Testis (tissue), 3 donors: ENCODE measurements around the gene KATNB1. TPM values are rescaled to one million over a fixed set of nuclear protein-coding genes. Genes with fewer than 3 reads are reported as not detected.

Experiments
- DNase-seq: peaks from one replicate; pipeline ENCODE4 v3.0.0-alpha.2; 2019
- H3K27ac ChIP-seq, 2 donors: fragments of 200-600 bp; sonication (generic); one replicate each; pipeline ENCODE4 v1.5.1; 2019
- H3K27me3 ChIP-seq: fragments of 200-600 bp; sonication (generic); one replicate; pipeline ENCODE4 v1.5.1; 2019
- H3K36me3 ChIP-seq: fragments of 200-600 bp; sonication (generic); one replicate; pipeline ENCODE4 v1.5.1; 2017; ENCODE audit warnings: low read depth; ENCODE audit errors: missing control alignments
- H3K4me1 ChIP-seq: fragments of 200-600 bp; sonication (generic); one replicate; pipeline ENCODE4 v1.5.1; 2019
- H3K4me3 ChIP-seq, 2 donors: fragments of 200-600 bp; sonication (generic); one replicate each; pipeline ENCODE4 v1.5.1; 2017 to 2019
- H3K9me3 ChIP-seq: fragments of 200-600 bp; sonication (generic); one replicate; pipeline ENCODE4 v1.5.1; 2017
- CTCF ChIP-seq, 3 experiments: fragments of 450-650 bp in 2 of 3; fragments of 200-600 bp in 1 of 3; sonication (generic) in 1 of 3; IDR thresholded peaks; one replicate each; pipeline ENCODE4 v1.5.1; 2016 to 2019; ENCODE audit warnings: antibody characterized with exemption in 3 of 3, mild to moderate bottlenecking in 2 of 3, moderate library complexity in 1 of 3
- POLR2A ChIP-seq: fragments of 450-650 bp; IDR thresholded peaks from one replicate; pipeline ENCODE4 v1.6.1; 2017; ENCODE audit warnings: antibody characterized with exemption, mild to moderate bottlenecking, moderate library complexity
- WGBS, 2 donors: methylation state at CpG; one replicate each; pipeline ENCODE4 v1.1.5; 2018; 5-methylcytosine and 5-hydroxymethylcytosine counted together
- intact Hi-C: fragments of 100-400 bp; cut with DNase I; formaldehyde crosslinking; loops from one replicate; pipeline ENCODE4 v1.15.1; 2023; ENCODE audit warnings: low total_unique reads
- polyA plus RNA-seq: library from polyadenylated mRNA; stranded (reverse); fragments of 350-450 nt; fragmentation: Illumina TruSeq; extraction: RNeasy Lipid Tissue Mini Kit (QIAGEN cat#74804); gene quantifications from one replicate; pipeline ENCODE4 v1.2.3, GENCODE V29; 2014; ENCODE audit warnings: low read depth, low replicate concordance; ENCODE audit not compliant: insufficient read depth
- total RNA-seq, 2 donors: library from RNA; depleted of rRNA; stranded (reverse); fragments of >200 nt; gene quantifications; one replicate each; pipeline ENCODE4 v1.2.3, GENCODE V29; 2016

Gene KATNB1
- total and polyA plus RNA-seq, 3 donors from 2014 or later = 52.7 to 105 (median 53.5) TPM

- Histone ChIP-seq H3K4me1 (peaks cover 5% of the 10 kb centered on the region), H3K4me3 (no peak overlapping the region), H3K27ac (no peak overlapping the region), H3K27me3 (no peaks in the 10 kb centered on the region), H3K9me3 (no peaks in the 10 kb centered on the region), H3K36me3 (no peaks in the 10 kb centered on the region)
- no peak for DNase-seq
- intact Hi-C loops = no loop called here
- TF ChIP-seq CTCF (IDR thresholded peaks at IDR 0.05) = no peak
- TF ChIP-seq POLR2A = no peak
- WGBS, 2 donors = 95% methylated on average over 7 of the region's 7 CpGs; no CpG with 5 or more reads in 1 of the 2 donors
Observed at GRCh38 chr16:57738844-57739243, 3.3 kb downstream of the KATNB1 start.

- intact Hi-C loops = no loop called here
- 91 to 97% methylated on average over 9 to 15 of the region's 18 CpGs for WGBS, 2 donors
Observed at GRCh38 chr16:57739756-57740422, 4.3 kb downstream of the KATNB1 start.

GRCh38 chr16:57740423-57741071, 5.0 kb downstream of the KATNB1 start:
- no peak for DNase-seq
- H3K27ac ChIP-seq = no peak overlapping the region
- H3K4me1 ChIP-seq = peaks cover 5% of the 10 kb centered on the region
- TF ChIP-seq POLR2A = no peak
- intact Hi-C loops = no loop called here
- no peaks in the 10 kb centered on the region for H3K9me3 ChIP-seq
- H3K4me3 ChIP-seq = no peak overlapping the region
- H3K27me3 ChIP-seq = no peaks in the 10 kb centered on the region
- no peaks in the 10 kb centered on the region for H3K36me3 ChIP-seq
- WGBS, 2 donors = 96 to 97% methylated on average over 21 to 24 of the region's 24 CpGs

More at GRCh38 chr16:57739756-57740422, 4.3 kb downstream of the KATNB1 start:
- no peak overlapping the region for H3K27ac ChIP-seq
- TF ChIP-seq CTCF (IDR thresholded peaks at IDR 0.05) (no peak), POLR2A (no peak)
- no peak for DNase-seq
- H3K4me3 ChIP-seq = no peak overlapping the region
- H3K4me1 ChIP-seq = peaks cover 5% of the 10 kb centered on the region
- no peaks in the 10 kb centered on the region for H3K9me3 ChIP-seq
- no peaks in the 10 kb centered on the region for H3K36me3 ChIP-seq
- no peaks in the 10 kb centered on the region for H3K27me3 ChIP-seq

GRCh38 chr16:57741660-57742191, 6.2 kb downstream of the KATNB1 start:
- Histone ChIP-seq H3K4me3 (no peak overlapping the region), H3K27me3 (no peaks in the 10 kb centered on the region), H3K27ac (no peak overlapping the region), H3K9me3 (no peaks in the 10 kb centered on the region), H3K36me3 (no peaks in the 10 kb centered on the region), H3K4me1 (peaks cover 4% of the 10 kb centered on the region)
- TF ChIP-seq CTCF (IDR thresholded peaks at IDR 0.05) = no peak
- TF ChIP-seq POLR2A = no peak
- DNase-seq = no peak
- intact Hi-C loops = no loop called here
- WGBS, 2 donors = 87 to 100% methylated on average over 1 to 16 of the region's 16 CpGs

- intact Hi-C loops = no loop called here
- no peaks in the 10 kb centered on the region for H3K4me1 ChIP-seq
- no peaks in the 10 kb centered on the region for H3K36me3 ChIP-seq
- H3K9me3 ChIP-seq = no peaks in the 10 kb centered on the region
- no peak for DNase-seq
- no peak for TF ChIP-seq CTCF (IDR thresholded peaks at IDR 0.05)
- TF ChIP-seq POLR2A = no peak
- H3K4me3 ChIP-seq = no peak overlapping the region
- 76 to 84% methylated on average over 4 of the region's 4 CpGs for WGBS, 2 donors
- H3K27me3 ChIP-seq = no peaks in the 10 kb centered on the region
- no peak overlapping the region for H3K27ac ChIP-seq
Observed at GRCh38 chr16:57742543-57742942, 7.0 kb downstream of the KATNB1 start.
